ENCODE data around the gene TSPAN31.
"Not testable (repeated sequence)": the region's sequence is repeated elsewhere in the genome, so short reads cannot be mapped to it uniquely, and the experiment has no call there.

Gene TSPAN31

DNA sequence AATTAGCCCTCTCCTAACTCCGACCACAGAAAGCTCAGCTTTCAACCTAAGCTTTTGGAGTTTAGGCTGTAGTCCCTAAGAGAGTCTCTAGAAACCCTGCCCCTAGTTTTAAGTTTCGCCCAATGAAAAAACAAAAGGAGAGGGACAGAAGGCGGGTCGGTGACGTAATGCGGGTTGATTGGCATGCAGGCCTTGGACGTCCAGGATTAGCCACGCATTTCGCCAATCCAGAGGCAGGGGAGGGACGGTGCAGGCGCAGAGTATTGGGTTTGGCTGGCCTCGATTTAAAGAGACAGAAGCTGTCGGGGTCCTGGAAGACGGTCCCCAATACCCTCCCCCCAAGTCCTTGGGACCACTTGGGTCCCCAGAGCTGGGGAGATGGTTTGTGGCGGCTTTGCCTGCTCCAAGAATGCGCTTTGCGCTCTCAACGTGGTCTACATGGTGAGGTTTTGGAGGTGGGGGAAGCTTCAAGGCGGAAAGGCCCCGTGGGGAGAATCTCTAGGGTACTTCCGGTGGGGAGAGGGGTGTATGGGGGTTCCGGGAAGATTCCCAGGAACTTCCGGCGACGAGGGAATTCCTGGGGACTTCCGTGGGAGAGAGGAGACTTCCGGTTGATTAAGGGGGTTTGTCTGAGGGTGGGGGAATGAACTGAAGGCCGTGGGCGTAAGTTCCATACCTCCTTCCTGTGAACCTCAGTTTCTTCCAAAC lies at the start of gene TSPAN31:
TSS of gene TSPAN31 (plus strand) at position 263 of the 708 bp plus-strand sequence. CDS start at position 379, 116 bp downstream.
- DNase-seq (ENCODE audit: low read depth in 2 of 3, low spot score in 2 of 3) = peak; percentile 75 to 91 (median 85)

DNA sequence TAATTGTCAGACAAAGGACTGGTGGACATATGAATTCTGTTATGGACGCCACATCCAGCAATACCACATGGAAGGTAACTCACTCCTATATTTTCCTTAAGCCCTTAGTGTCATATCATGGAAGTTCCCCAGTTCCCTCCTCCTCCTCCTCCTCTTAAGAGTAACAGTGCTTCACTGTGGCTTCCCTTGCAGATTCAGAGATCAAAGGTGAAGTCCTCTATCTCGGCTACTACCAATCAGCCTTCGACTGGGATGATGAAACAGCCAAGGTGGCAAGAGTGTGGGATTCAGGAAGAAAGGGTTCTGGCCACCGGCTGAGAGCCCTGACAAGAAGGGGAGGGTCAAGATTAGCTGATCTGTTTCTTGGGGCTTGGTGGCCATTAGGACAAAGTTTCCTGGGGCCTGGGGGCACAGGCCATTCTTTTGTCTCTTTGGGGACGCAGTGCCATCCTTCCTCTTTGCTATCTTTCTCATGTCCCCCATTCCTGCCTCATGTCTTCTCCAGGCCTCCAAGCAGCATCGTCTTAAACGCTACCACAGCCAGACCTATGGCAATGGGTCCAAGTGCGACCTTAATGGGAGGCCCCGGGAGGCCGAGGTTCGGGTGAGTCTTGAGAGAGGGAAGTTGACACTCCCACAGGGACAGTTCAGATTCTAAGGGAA lies 48.9 kb upstream of the TSPAN31 start:
- DNase-seq (ENCODE audit: low read depth in 2 of 3, low spot score in 2 of 3) = no peak

- no peak for DNase-seq (ENCODE audit: low read depth in 2 of 3, low spot score in 2 of 3)
These were observed 47.8 kb upstream of the TSPAN31 start for GRCh38 chr12:57697076-57697475.

GRCh38 chr12:57698414-57698813 lies 46.4 kb upstream of the TSPAN31 start:
- DNase-seq (ENCODE audit: low read depth in 2 of 3, low spot score in 2 of 3) = no peak

- no peak for DNase-seq (ENCODE audit: low read depth in 2 of 3, low spot score in 2 of 3)
These were observed 44.5 kb upstream of the TSPAN31 start for GRCh38 chr12:57700317-57700716.

GRCh38 chr12:57707250-57707649 lies 37.6 kb upstream of the TSPAN31 start:
- no peak for DNase-seq (ENCODE audit: low read depth in 2 of 3, low spot score in 2 of 3)

DNA sequence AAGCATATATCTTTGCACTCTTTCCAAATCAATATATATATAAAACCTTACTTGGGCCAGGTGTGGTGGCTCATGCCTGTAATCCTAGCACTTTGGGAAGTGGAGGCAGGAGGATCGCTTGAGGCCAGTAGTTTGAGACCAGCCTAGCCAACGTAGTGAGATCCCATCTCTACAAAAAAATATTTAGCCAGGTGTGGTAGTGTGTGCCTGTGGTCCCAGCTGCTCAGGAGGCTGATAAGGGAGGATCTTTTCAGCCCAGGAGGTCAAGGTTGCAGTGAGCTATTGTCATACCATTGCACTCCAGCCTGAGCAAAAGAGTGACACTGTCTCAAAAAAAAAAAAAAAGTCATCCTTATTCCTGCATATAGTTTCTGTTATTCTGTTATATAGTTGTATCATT lies 36.5 kb upstream of the TSPAN31 start:
- no peak for DNase-seq (ENCODE audit: low read depth in 2 of 3, low spot score in 2 of 3)

- DNase-seq (ENCODE audit: low read depth in 2 of 3, low spot score in 2 of 3) = no peak
These were observed 32.1 kb upstream of the TSPAN31 start for GRCh38 chr12:57712701-57713100.

GRCh38 chr12:57713209-57713608 lies 31.6 kb upstream of the TSPAN31 start:
- no peak for DNase-seq (ENCODE audit: low read depth in 2 of 3, low spot score in 2 of 3)

DNA sequence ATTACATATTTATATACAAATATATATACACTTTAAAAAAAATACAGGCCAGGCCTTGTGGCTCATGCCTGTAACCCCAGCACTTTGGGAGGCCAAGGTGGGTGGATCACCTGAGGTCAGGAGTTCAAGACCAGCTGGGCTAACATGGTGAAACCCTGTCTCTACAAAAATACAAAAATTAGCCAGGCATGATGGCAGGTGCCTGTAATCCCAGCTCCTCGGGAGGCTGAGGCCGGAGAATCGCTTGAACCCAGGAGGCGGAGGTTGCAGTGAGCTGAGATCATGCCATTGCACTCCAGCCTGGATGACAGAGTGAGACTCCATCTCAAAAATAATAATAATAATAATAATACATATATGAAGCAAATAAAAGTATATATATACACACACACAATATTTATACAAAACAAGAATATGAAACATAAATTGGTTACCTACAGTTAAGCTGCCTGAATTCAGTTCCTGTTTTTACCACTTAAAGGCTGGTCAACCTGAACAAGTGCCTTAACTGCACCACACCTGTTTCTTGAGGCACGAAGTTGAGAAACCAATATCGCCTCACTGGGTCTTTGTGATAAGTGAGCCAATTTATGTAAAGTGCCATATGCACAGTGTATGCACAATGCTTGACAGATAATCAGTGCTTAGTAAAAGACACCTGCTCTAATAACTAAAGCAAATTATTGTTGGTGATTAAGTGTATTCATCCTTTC lies 29.6 kb upstream of the TSPAN31 start:
- not testable (repeated sequence) for DNase-seq (ENCODE audit: low read depth in 2 of 3, low spot score in 2 of 3)

GRCh38 chr12:57715786-57716185 lies 29.1 kb upstream of the TSPAN31 start:
- DNase-seq (ENCODE audit: low read depth in 2 of 3, low spot score in 2 of 3) = no peak

- DNase-seq (ENCODE audit: low read depth in 2 of 3, low spot score in 2 of 3) = no peak
These were observed 28.5 kb upstream of the TSPAN31 start for GRCh38 chr12:57716305-57716704.

DNA sequence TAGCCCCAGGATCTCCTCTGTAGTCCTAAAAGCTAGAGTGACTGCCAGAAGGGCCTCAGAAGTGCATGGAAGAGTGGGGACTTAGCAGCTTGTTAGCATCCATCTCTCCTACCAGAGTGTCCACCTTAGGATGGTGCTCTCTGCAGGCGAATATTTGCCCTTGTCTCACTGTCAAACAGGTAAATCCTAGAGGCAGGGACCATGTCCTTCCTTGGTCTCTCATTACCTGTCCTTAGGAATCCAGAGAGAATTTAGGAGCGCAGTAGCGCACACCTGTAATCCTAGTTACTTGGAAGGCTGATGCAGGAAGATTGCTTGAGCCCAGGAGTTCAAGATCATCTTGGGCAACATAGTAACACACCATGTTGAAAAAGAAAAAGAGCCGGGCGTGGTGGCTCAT lies 27.7 kb upstream of the TSPAN31 start:
- no peak for DNase-seq (ENCODE audit: low read depth in 2 of 3, low spot score in 2 of 3)

- DNase-seq (ENCODE audit: low read depth in 2 of 3, low spot score in 2 of 3) = no peak
These were observed 26.8 kb upstream of the TSPAN31 start for GRCh38 chr12:57717846-57718640.

- DNase-seq (ENCODE audit: low read depth in 2 of 3, low spot score in 2 of 3) = no peak
These were observed 26.0 kb upstream of the TSPAN31 start for GRCh38 chr12:57718641-57719528.

DNA sequence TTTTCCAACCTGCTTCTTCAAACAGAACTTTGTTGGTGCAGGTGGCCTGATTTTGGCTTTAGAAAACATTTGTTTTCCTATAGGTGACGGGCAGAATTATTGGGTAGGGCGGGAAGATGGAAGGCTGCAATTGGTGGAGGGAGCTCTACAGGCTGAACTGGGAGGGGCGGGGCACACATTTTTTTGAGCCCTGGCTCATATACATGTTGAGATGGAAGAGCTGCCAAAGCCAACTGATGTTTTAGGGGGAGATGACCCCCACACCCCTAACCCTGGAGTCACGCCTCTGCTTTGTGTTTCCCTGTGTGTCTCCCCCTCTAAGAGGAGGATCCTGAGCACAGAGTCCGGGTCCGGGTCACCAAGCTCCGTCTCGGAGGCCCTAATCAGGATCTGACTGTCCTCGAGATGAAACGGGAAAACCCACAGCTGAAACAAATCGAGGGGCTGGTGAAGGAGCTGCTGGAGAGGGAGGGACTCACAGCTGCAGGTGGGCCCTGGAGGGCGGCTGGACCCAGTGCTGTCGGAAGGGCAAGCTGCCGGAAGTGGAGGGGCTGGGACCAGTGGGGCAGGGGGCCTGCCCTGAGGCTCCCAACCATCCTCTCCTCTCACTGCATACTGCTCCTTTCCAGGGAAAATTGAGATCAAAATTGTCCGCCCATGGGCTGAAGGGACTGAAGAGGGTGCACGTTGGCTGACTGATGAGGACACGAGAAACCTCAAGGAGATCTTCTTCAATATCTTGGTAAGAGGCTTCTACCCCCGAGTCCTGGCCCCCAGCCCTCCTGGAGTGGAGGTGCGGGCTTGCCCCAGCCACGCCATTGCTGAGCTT lies 24.8 kb upstream of the TSPAN31 start:
- DNase-seq (ENCODE audit: low read depth in 2 of 3, low spot score in 2 of 3) = no peak

DNA sequence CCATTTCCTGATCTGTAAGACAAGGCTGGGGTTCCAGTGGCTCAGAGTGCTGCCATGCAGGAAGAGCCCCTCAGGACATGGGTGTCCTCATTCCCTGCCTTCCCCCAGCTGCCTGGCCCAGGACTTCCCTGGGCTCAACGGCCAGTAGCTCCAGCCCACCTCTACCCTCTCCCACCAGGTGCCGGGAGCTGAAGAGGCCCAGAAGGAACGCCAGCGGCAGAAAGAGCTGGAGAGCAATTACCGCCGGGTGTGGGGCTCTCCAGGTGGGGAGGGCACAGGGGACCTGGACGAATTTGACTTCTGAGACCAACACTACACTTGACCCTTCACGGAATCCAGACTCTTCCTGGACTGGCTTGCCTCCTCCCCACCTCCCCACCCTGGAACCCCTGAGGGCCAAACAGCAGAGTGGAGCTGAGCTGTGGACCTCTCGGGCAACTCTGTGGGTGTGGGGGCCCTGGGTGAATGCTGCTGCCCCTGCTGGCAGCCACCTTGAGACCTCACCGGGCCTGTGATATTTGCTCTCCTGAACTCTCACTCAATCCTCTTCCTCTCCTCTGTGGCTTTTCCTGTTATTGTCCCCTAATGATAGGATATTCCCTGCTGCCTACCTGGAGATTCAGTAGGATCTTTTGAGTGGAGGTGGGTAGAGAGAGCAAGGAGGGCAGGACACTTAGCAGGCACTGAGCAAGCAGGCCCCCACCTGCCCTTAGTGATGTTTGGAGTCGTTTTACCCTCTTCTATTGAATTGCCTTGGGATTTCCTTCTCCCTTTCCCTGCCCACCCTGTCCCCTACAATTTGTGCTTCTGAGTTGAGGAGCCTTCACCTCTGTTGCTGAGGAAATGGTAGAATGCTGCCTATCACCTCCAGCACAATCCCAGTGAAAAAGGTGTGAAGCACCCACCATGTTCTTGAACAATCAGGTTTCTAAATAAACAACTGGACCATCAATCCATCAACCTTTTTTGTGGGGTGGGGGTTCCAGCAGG lies 23.9 kb upstream of the TSPAN31 start:
- no peak for DNase-seq (ENCODE audit: low read depth in 2 of 3, low spot score in 2 of 3)
